HCT116 (cell line): ENCODE results near the gene SERPINH1. TPM values are rescaled to one million over a fixed set of nuclear protein-coding genes. Genes with fewer than 3 reads are reported as not detected.
A peak's percentile ranks its signal among the peaks of the same experiment; 100 is the strongest.

Experiments used
- ATAC-seq: fragments of 200-7000 bp; cut with Tn5 transposase; 2 replicates; pipeline ENCODE4 v1.9.1; 2020; ENCODE audit warnings: mild to moderate bottlenecking, moderate library complexity
- BruUV-seq: library from RNA; stranded (reverse); fragments of 400-500 nt; replicated peaks from 2 replicates; lab custom pipeline; 2021; lab: Mats Ljungman, UMichigan
- CTCF ChIA-PET: fragments of 300-600 bp; sonication (Branson Sonifier 250); formaldehyde crosslinking; loops from one replicate; lab custom pipeline; 2021; ENCODE audit warnings: antibody characterized with exemption; lab: Charles Lee
- POLR2A ChIA-PET: fragments of 300-600, 350-600 bp; sonication (Branson Sonifier 250); formaldehyde crosslinking; loops from one replicate; lab custom pipeline; 2021; ENCODE audit warnings: antibody characterized with exemption; lab: Charles Lee
- RAD21 ChIA-PET, 2 experiments: fragments of 300-600 bp; sonication (Branson Sonifier 250); formaldehyde crosslinking; loops; one replicate each; lab custom pipeline; 2023; ENCODE audit warnings: low total read pairs in 2 of 2; ENCODE audit not compliant: uncharacterized antibody in 2 of 2, unreplicated experiment in 2 of 2, low non-redundant PET in 1 of 2; lab: Charles Lee
- DNase-seq: peaks from one replicate; pipeline ENCODE4 v3.0.0-alpha.2; 2010; ENCODE audit warnings: low read depth, low spot score
- H2AFZ ChIP-seq: fragments of 200-600 bp; shearing (Covaris generic), sonication (generic); 2 replicates; pipeline ENCODE4 v1.6.1; 2017; ENCODE audit warnings: low read depth, mixed run types, mixed read lengths, antibody characterized with exemption, low read length; ENCODE audit not compliant: poor library complexity, severe bottlenecking
- H3K27ac ChIP-seq: 2 replicates; pipeline ENCODE4 v1.5.1; 2012; ENCODE audit warnings: low read depth, low read length
- H3K27me3 ChIP-seq: fragments of 200-600 bp; sonication (generic); 2 replicates; pipeline ENCODE4 v1.6.1; 2016; ENCODE audit warnings: mixed run types, low read length, mixed read lengths; ENCODE audit not compliant: insufficient read depth
- H3K36me3 ChIP-seq, 2 experiments: fragments of 200-500 bp in 1 of 2; fragments of 200-600 bp in 1 of 2; sonication (Bioruptor generic) in 1 of 2; sonication (generic) in 1 of 2; 2 replicates each; pipeline versions ENCODE4 v1.5.1 to v1.6.1; 2014 to 2016; ENCODE audit warnings: low read length in 2 of 2, inconsistent platforms in 1 of 2, mixed read lengths in 1 of 2, mixed run types in 1 of 2; ENCODE audit not compliant: insufficient read depth in 2 of 2, control insufficient read depth in 1 of 2
- H3K4me1 ChIP-seq, 2 experiments: fragments of 200-600 bp in 1 of 2; sonication (generic) in 1 of 2; 2 replicates each; pipeline versions ENCODE4 v1.5.1 to v1.6.1; 2012 to 2017; ENCODE audit warnings: low read length in 2 of 2, inconsistent platforms in 1 of 2, mild to moderate bottlenecking in 1 of 2, mixed read lengths in 1 of 2, mixed run types in 1 of 2, moderate library complexity in 1 of 2; ENCODE audit not compliant: insufficient read depth in 2 of 2, control insufficient read depth in 1 of 2
- H3K4me2 ChIP-seq: fragments of 200-600 bp; sonication (generic); 2 replicates; pipeline ENCODE4 v1.6.1; 2017; ENCODE audit warnings: mixed run types, low read length, mixed read lengths
- H3K4me3 ChIP-seq, 2 experiments: fragments of 200-600 bp in 1 of 2; sonication (generic) in 1 of 2; replicated peaks in 1 of 2; 2 replicates each; pipeline ENCODE4 v1.5.1; 2011 to 2016; ENCODE audit warnings: low read length in 2 of 2, control low read depth in 1 of 2, low read depth in 1 of 2, mild to moderate bottlenecking in 1 of 2, mixed read lengths in 1 of 2, mixed run types in 1 of 2
- H3K79me2 ChIP-seq: fragments of 200-600 bp; sonication (generic); 2 replicates; pipeline ENCODE4 v1.6.1; 2017; ENCODE audit warnings: mild to moderate bottlenecking, mixed run types, low read length, moderate library complexity, mixed read lengths; ENCODE audit not compliant: insufficient read depth
- H3K9ac ChIP-seq: fragments of 200-600 bp; sonication (generic); 2 replicates; pipeline ENCODE4 v1.6.1; 2016; ENCODE audit warnings: low read length, mixed read lengths
- H3K9me2 ChIP-seq: fragments of 200-600 bp; sonication (generic), shearing (Covaris generic); 2 replicates; pipeline ENCODE4 v1.6.1; 2017; ENCODE audit warnings: mixed run types, mild to moderate bottlenecking, moderate library complexity; ENCODE audit not compliant: insufficient read depth
- H3K9me3 ChIP-seq, 2 experiments: fragments of 200-500 bp in 1 of 2; fragments of 200-600 bp in 1 of 2; sonication (Bioruptor generic) in 1 of 2; sonication (generic) in 1 of 2; 2 replicates each; pipeline ENCODE4 v1.6.1; 2014 to 2017; ENCODE audit warnings: low read length in 2 of 2, mixed read lengths in 2 of 2, inconsistent platforms in 1 of 2, low read depth in 1 of 2, mild to moderate bottlenecking in 1 of 2, mixed run types in 1 of 2, moderate library complexity in 1 of 2; ENCODE audit not compliant: control insufficient read depth in 1 of 2, insufficient read depth in 1 of 2
- H4K20me1 ChIP-seq: fragments of 200-600 bp; sonication (generic), shearing (Covaris generic); 2 replicates; pipeline ENCODE4 v1.6.1; 2017; ENCODE audit warnings: mixed run types, mild to moderate bottlenecking, moderate library complexity; ENCODE audit not compliant: insufficient read depth
- CBX3 ChIP-seq: IDR thresholded peaks from 2 replicates; pipeline ENCODE4 v1.6.1; 2012; ENCODE audit warnings: low read depth
- CTCF ChIP-seq, 3 experiments: fragments of 200-600 bp in 1 of 3; sonication (generic) in 1 of 3; IDR thresholded peaks in 2 of 3; conservative IDR thresholded peaks in 1 of 3; 2 replicates each; pipeline ENCODE4 v1.5.1; 2012 to 2017; ENCODE audit warnings: low read depth in 2 of 3, low read length in 2 of 3, antibody characterized with exemption in 1 of 3, borderline replicate concordance in 1 of 3, control low read depth in 1 of 3, mild to moderate bottlenecking in 1 of 3, mixed read lengths in 1 of 3, mixed run types in 1 of 3, moderate library complexity in 1 of 3; ENCODE audit not compliant: insufficient read depth in 1 of 3
- EGR1 ChIP-seq: IDR thresholded peaks from 2 replicates; pipeline ENCODE4 v1.6.1; 2012; ENCODE audit warnings: low read depth
- ELF1 ChIP-seq: IDR thresholded peaks from 2 replicates; pipeline ENCODE4 v1.6.1; 2012; ENCODE audit warnings: low read depth, borderline replicate concordance
- JUND ChIP-seq: IDR thresholded peaks from 2 replicates; pipeline ENCODE4 v1.6.1; 2012
- POLR2A ChIP-seq: IDR thresholded peaks from 2 replicates; pipeline ENCODE4 v1.7.0; 2011; ENCODE audit warnings: borderline replicate concordance; ENCODE audit not compliant: insufficient read depth, insufficient read length; ENCODE audit errors: extremely low read depth
- POLR2AphosphoS5 ChIP-seq: IDR thresholded peaks from 2 replicates; pipeline ENCODE4 v1.6.1; 2011; ENCODE audit warnings: mild to moderate bottlenecking, low read depth, low read length, moderate library complexity
- REST ChIP-seq: IDR thresholded peaks from 2 replicates; pipeline ENCODE4 v1.6.1; 2012; ENCODE audit warnings: low read depth
- SIN3A ChIP-seq: IDR thresholded peaks from 2 replicates; pipeline ENCODE4 v1.6.1; 2012; ENCODE audit warnings: low read depth
- SP1 ChIP-seq: IDR thresholded peaks from 2 replicates; pipeline ENCODE4 v1.6.1; 2012; ENCODE audit warnings: low read depth
- YY1 ChIP-seq: IDR thresholded peaks from 2 replicates; pipeline ENCODE4 v1.6.1; 2011; ENCODE audit warnings: low read length, low read depth, moderate library complexity, mild to moderate bottlenecking; ENCODE audit not compliant: insufficient replicate concordance; ENCODE audit errors: extremely low read depth
- ZFX ChIP-seq: fragments of 450-650 bp; IDR thresholded peaks from 2 replicates; pipeline ENCODE4 v1.6.1; 2017
- ZNF274 ChIP-seq: fragments of 200-500 bp; sonication (Bioruptor generic); IDR thresholded peaks from 2 replicates; pipeline ENCODE4 v1.6.1; 2014; ENCODE audit warnings: mild to moderate bottlenecking, low read depth, low read length, inconsistent platforms
- intact Hi-C: fragments of 100-400 bp; cut with micrococcal nuclease; formaldehyde crosslinking; loops from 2 replicates; pipeline ENCODE4 v1.10.0; 2022
- total RNA-seq: library from RNA; stranded (reverse); gene quantifications from one replicate; pipeline ENCODE4 v1.2.1, GENCODE V29; 2021; ENCODE audit not compliant: unreplicated experiment

SERPINH1 gene
- total RNA-seq, 1 experiment from 2014 or later, result 84.9 TPM

- ATAC-seq (no peak), DNase-seq (no peak)
- Histone ChIP-seq H3K9ac (no peak overlapping the region), H3K4me1 (peaks cover 13 to 34% of the 10 kb centered on the region in 2 experiments), H3K4me2 (0 out of 2 replicates have a peak overlapping the region, but pooled peaks have one; percentile 4), H3K79me2 (no peaks in the 10 kb centered on the region), H3K27ac (no peak overlapping the region), H3K36me3 (no peaks in the 10 kb centered on the region), H3K27me3 (no peaks in the 10 kb centered on the region), H3K9me2 (no peaks in the 10 kb centered on the region), H2AFZ (no peak overlapping the region), H3K9me3 (no peaks in the 10 kb centered on the region), H4K20me1 (no peaks in the 10 kb centered on the region), H3K4me3 (no peak overlapping the region)
- no TSS peak for BruUV-seq
- CTCF ChIA-PET, result no interaction called here
- intact Hi-C loops, result no loop called here
- POLR2A ChIA-PET, result no interaction called here
- TF ChIP-seq POLR2A (no peak), EGR1 (no peak), ELF1 (no peak)
- RAD21 ChIA-PET, result no interaction called here
Observed at GRCh38 chr11:75541193-75542087, 20.6 kb upstream of the SERPINH1 start.

DNA sequence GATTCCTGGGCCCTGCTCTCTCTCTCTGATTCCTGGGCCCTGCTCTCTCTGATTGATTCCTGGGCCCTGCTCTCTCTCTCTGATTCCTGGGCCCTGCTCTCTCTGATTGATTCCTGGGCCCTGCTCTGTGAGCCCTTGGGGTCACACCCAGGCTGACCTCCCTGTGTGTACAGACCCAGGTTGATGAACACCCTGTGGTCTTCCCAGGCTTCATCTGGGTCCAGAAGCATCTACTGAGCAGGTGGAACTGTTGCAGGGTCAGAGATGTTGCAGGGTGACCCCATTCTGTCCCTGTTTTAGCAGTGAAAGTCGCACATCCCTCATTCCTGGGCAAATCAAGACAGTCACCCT is 20.0 kb upstream of the SERPINH1 start:
- ChIA-PET RAD21 (no interaction called here), CTCF (no interaction called here), POLR2A (no interaction called here)
- H3K9me2 ChIP-seq, result no peaks in the 10 kb centered on the region
- no peaks in the 10 kb centered on the region for H3K36me3 ChIP-seq
- no peaks in the 10 kb centered on the region for H3K9me3 ChIP-seq
- intact Hi-C loops, result no loop called here
- no peak overlapping the region; the same call in 1 of the 2 replicates for H3K27ac ChIP-seq
- H3K4me2 ChIP-seq, result no peak overlapping the region
- ATAC-seq (no peak), DNase-seq (no peak)
- H3K4me1 ChIP-seq, result peaks cover 7 to 28% of the 10 kb centered on the region in 2 experiments; a peak in 3 of 4 replicates
- H3K4me3 ChIP-seq, result no peak overlapping the region
- H3K27me3 ChIP-seq, result no peaks in the 10 kb centered on the region
- H4K20me1 ChIP-seq, result no peaks in the 10 kb centered on the region
- no peaks in the 10 kb centered on the region for H3K79me2 ChIP-seq
- H3K9ac ChIP-seq, result no peak overlapping the region
- H2AFZ ChIP-seq, result no peak overlapping the region
- no TSS peak for BruUV-seq
- TF ChIP-seq POLR2A (no peak), EGR1 (no peak), ELF1 (no peak), ZFX (no peak), CBX3 (no peak), YY1 (no peak), JUND (no peak), REST (no peak), SIN3A (no peak), POLR2AphosphoS5 (no peak), ZNF274 (no peak), SP1 (no peak), CTCF (IDR thresholded peaks at IDR 0.05 in 2 of 3, conservative IDR thresholded peaks at IDR 0.05 in 1 of 3; ENCODE audit: borderline replicate concordance in 1 of 3, insufficient read depth in 1 of 3, low read depth in 2 of 3, low read length in 2 of 3) (no peak)
